Cardiac septum (tissue), 1 donor: Measurements from ENCODE around the gene DDX20. TPM values are rescaled to one million over a fixed set of nuclear protein-coding genes. Genes with fewer than 3 reads are reported as not detected.

Source experiments
- DNase-seq: peaks from one replicate; pipeline ENCODE4 v3.0.0-alpha.2; 2020; ENCODE audit warnings: low spot score
- intact Hi-C: fragments of 100-400 bp; cut with DNase I; formaldehyde crosslinking; loops from one replicate; pipeline ENCODE4 v1.14.0; 2022
- total RNA-seq: library from RNA; stranded (reverse); fragmentation: NEBNext Ultra II Directional; extraction: Animal tissue kit (Norgen Biotek cat#: 25700); gene quantifications from one replicate; pipeline ENCODE4 v1.2.1, GENCODE V29; 2021
- donor health status: DM: no; HTN: no; CAD: no.

The DDX20 gene
- total RNA-seq, 1 donor from 2014 or later: 7.6 TPM

- no peak for DNase-seq
- intact Hi-C loops: no loop called here
Measured at GRCh38 chr1:111742938-111743549, 12.7 kb upstream of the DDX20 start.

DNA sequence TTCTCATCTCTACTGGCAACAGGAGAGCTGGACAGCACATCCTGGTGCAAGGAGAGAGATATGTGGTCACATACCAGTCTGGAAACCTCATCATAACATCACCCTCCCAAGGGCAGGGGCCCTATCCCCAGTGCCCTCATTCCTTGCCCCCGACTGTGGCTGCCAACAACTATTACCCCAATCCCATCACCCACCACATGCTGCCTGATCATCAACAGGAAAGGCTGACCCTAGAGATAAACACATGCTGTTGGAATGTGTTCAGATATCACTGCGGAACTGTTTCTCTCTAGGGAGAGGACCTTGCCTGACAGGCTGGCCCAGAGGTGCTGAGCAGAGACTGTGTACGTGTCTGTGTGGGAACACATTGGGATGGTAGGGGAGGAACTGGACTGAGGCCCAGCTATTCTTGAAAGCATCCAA is 12.0 kb upstream of the DDX20 start:
- intact Hi-C loops: no loop called here

DNA sequence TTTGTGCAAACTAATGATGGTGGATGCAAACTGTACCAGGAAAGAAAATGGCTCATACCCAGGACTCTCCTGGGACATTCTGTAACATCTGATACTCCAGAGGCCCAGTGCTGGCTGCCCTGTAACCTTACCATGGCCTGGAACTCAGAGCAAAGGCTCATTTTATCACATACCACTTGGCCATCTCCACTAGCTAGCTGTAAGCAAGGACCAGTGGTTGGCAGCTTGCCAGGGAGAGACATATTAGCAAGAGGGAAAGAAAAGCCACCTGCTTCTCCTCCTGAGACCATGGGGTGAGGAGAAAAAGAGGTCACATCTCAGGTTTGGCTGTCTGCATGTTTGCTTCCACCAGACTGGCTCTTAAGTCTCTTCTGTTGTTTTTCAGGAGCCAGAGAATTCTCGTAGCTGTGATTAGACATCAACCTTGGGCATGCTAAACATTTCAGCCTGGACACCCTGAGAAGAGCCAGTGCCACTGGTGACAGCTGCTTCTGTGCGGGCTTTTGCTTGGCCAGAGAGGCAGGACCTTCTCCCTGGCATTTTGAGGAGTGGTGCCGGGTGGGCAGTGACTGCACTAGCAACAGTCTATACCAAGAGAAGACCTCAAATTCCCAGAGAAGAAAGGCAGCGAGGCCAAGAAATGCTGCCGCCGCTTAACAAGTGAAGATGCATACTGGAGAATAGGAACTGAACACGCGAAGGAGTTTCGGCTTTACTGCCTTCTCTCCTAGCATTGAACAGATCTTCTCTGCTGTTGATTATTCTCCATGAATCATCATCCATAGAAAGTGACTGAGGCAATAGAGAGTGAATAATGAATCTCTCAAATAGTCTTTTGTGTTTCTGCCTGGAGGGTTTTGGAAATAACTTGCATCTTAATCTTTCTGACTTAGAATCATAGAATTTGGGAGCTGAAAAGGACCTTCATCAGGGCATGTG is 9.8 kb upstream of the DDX20 start:
- intact Hi-C loops: no loop called here
- no peak for DNase-seq

More for the DNA sequence above, 12.0 kb upstream of the DDX20 start:
- DNase-seq: no peak

GRCh38 chr1:111746614-111746999 is 9.1 kb upstream of the DDX20 start:
- intact Hi-C loops: no loop called here
- no peak for DNase-seq

- intact Hi-C loops: no loop called here
- no peak for DNase-seq
Measured at GRCh38 chr1:111747282-111747734, 8.4 kb upstream of the DDX20 start.

- DNase-seq: no peak
- intact Hi-C loops: no loop called here
Measured at GRCh38 chr1:111747947-111748346, 7.8 kb upstream of the DDX20 start.

- intact Hi-C loops: no loop called here
- DNase-seq: no peak
Measured at GRCh38 chr1:111749628-111750027, 6.1 kb upstream of the DDX20 start.

DNA sequence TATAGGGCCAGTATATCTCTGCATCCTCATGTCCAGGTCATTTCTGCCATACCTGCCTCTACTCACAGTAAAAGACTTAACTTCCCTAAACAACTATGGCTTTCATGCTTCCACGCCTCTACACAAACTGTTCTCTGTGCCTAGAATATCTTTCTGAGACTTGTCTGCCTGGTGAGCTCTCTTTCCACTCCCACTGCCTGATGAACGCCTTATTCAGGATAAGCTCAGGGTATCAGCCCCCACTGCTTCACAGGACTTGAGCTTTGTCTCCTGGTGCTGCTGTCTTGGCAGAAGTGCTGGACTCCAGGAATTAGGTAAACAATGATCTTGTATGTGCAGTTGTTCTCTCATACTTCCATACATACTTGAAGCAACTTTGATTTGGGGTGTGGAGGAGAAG is 4.8 kb upstream of the DDX20 start:
- no peak for DNase-seq
- intact Hi-C loops: no loop called here

DNA sequence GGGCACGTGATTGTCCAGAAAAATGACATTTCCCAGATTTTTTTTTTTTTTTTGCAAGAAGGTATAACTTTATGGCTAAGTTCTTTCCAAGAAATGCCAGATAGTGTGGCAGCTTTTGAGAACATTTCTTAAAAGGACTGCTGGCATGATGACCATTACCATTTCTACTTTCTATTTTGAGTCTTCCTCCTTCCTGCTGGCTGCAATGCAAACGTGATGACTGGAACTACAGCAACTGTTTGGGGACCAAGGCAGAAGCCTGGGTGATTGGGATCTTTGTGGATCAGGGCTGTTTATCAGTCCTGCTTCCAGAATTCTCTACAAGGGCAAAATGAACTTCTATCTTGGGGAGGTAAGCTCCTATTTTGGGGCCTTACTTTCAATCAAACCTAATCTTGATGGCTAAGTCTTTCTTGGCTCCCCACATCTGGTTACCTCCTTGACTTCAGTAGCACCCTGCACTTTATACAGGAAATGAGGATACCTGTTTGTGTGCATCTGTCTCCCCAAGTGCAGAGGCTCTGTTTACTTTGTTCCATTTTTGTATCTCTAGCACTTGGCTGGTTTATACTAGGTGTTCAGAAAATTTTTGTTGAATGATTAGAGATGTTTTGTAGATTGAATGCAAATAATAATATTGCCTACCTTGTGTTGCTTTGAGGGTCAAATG is 3.7 kb upstream of the DDX20 start:
- intact Hi-C loops: no loop called here
- no peak for DNase-seq

GRCh38 chr1:111754984-111755330 is 744 bp upstream of the DDX20 start:
- no peak for DNase-seq
- intact Hi-C loops: loop anchor here (1.0 to 5.0 kb wide), 5 partner anchors 16 to 274 kb away; partner anchors contain the start of gene INKA2

DNA sequence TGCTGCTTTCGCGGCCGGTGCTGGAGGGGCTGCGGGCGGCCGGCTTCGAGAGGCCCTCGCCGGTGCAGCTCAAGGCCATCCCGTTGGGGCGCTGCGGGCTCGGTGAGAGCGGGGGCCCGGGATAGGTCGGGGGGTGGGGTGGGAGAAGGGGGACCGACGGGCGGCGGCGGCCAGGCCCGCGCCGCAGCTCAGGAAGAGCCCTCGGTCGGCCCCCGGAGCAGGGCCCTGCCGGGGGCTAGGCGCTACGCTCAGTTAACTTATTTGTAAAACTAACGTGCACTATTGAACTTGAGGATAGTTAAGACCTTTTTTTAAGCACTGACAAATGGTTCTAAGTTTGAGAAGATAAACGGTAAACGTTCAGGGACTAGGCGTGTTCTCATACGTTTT is 418 bp downstream of the DDX20 start:
- no peak for DNase-seq
- intact Hi-C loops: loop anchor here (5.0 kb wide), 1 partner anchor 249 kb away; no protein-coding TSS in a partner anchor

GRCh38 chr1:111758373-111758772 is 2.7 kb downstream of the DDX20 start:
- intact Hi-C loops: loop anchor here (5.0 kb wide), 1 partner anchor 251 kb away; no protein-coding TSS in a partner anchor
- DNase-seq: no peak

GRCh38 chr1:111761717-111762116 is 6.0 kb downstream of the DDX20 start:
- intact Hi-C loops: loop anchor here (10.0 kb wide), 1 partner anchor 537 kb away; the partner anchor contains the start of gene CHI3L2
- DNase-seq: no peak

DNA sequence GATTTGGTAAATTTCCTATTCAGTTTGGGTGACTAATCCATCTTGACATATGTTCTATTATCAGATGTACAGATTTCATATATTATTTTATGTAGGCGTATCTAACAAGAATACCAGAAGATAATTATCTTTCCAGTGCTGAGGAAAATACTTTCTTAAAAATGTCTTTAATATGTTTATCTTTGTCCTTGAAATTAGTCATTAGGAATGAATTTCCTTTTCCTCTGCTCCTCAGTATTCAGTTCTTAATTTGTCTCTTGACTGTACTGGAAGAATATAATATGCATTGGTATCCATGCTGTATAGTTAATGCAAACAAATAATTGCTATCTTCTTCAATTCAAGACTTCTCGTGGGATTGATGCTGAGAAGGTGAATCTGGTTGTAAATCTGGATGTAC is 6.6 kb downstream of the DDX20 start:
- intact Hi-C loops: loop anchor here (10.0 kb wide), 1 partner anchor 538 kb away; the partner anchor contains the start of gene CHI3L2
- DNase-seq: no peak

- intact Hi-C loops: loop anchor here (10.0 kb wide), 1 partner anchor 543 kb away; the partner anchor contains the start of gene CHI3L2
- DNase-seq: no peak
Measured at GRCh38 chr1:111768023-111768422, 12.3 kb downstream of the DDX20 start.

DNA sequence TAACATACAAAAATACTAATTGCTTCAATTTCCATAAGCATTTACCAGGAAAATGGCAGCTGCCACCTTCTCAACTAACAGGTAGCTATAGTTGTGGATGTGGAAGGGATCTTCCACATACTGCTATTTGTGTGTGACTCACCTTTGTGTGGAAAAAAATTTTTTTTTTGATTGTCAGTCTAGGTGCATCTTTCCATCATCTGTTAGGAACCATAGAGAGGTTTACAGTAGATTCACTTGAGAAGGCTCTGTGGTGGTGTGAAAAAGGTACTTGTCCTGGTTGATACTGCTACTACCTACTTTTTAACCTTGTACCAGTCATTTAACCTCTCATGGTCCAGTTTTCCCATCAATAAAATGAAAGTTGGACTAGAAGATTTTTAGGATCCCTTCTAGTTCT is 12.9 kb downstream of the DDX20 start:
- intact Hi-C loops: loop anchor here (10.0 kb wide), 1 partner anchor 544 kb away; the partner anchor contains the start of gene CHI3L2
- DNase-seq: no peak

- intact Hi-C loops: loop anchor here (10.0 kb wide), 1 partner anchor 545 kb away; the partner anchor contains the start of gene CHI3L2
- no peak for DNase-seq
Measured at GRCh38 chr1:111769517-111770146, 13.9 kb downstream of the DDX20 start.

DNA sequence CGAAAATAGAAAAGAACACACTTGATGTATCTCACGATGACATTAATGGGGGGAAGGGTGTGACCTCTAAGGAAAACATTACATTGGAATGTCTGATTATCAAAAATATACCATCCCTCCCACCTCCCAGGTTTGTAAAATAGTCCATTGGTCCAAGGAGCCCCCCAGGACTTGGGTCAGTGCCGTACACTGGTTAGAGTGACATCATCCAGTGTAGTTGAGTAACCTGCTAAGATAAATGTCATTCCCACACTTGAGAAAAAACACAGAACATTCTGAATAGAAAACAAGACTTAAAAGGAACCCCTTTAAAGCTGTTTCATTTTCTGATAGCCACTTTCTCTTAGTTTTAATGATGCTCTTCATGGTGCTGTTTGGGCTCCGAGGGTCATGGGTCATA is 15.2 kb downstream of the DDX20 start:
- DNase-seq: no peak
- intact Hi-C loops: no loop called here

GRCh38 chr1:111775966-111776365 is 20.3 kb downstream of the DDX20 start:
- DNase-seq: no peak
- intact Hi-C loops: no loop called here
